HG03565 (cell line): ENCODE data around the gene CSNK2B.

Experiments
- ATAC-seq: cut with Tn5 transposase; IDR thresholded peaks from one replicate; pipeline ENCODE4 v1.9.1; 2021; ENCODE audit warnings: mild to moderate bottlenecking, moderate library complexity; ENCODE audit not compliant: unreplicated experiment

CSNK2B gene

DNA sequence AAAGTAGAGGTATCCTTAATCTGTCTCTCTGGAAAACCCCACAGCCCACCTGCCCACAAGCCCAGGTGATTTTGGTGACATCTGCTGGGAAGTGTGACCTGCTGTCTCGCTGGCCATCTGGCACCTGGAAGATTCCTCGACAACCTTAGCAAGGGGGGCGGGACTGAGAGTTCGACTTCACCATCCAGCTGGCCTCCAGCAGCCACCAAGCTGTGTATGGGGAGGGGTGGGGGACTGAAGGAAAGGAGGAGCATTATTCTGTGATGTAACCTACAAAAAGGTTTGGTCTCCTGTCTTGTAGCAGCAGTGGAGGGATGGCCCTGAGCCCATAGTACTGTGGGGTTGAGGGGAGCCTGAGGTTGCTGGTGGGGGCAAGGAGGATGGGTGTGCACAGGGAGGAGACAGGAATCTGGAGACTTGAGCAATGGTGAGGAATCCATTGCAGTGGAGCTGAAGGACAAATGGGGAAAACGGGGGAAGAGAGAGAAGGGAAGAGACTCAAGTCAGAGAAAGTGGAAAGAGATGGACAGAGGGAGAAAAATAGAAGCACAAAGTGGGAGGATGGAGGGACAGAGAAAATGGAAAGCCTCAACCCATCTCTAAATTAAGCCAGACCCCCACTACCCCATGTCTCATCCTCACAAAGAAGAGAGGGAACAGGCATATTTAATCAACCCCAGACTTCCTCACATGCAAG, 44.8 kb downstream of the CSNK2B start:
- ATAC-seq: no peak

DNA sequence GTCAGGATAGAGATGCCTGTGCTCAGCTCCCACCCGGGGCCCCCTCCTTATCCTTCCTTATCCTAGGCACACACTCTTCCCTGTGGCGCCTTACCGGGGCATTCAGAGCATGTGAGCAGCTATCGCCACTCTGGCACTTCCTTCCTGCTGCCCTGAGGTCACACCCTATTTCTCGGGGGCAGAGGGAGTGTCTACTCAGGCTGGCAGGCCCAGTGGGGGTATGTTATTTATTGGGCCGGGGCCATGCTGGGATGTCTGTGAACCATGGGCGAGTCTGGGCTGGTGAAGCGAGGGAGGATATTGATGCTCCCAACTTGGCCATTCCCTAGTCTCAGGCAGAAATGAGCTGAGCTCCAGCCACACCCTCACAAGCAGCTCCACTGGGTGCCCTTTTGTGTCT, 45.4 kb downstream of the CSNK2B start:
- ATAC-seq: no peak

DNA sequence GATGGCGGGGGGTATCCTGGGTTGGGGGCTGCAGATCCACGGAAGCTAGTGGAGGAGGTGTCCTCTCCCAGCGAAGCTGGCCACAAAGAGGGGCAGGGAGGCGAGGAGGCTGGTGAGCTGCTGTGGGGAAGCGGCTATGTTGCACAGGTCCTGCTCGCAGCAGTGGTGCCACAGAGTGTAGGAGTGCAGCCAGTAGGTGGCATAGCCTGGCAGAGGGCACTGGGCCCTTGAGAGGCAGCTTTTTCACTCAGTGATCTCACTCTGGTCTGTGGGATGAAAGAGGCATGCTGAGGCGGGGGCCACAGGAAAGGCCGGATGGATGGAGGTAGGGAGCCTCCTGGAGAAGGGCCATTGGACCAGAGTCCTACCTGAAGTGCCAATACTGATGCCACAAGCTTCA, 46.4 kb downstream of the CSNK2B start:
- ATAC-seq: no peak

DNA sequence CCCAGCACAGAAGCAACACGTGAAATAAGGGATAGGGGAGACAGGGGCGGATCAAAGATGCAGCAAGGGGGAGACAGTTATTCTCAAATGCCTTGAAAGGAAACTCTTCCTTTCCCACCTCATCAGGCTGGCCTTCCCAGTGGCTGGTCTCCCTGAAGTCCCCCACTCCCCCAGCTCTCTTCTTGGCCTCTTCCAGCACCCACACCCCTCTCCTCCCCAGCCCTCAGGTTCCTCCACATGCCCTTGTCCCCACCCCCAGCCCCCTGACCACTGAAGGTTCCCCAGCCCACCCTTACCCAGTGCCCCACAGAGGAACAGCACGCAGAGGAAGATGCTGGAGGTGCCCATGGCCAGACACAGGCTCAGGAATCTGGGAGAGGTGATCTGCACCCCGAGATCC, 47.6 kb downstream of the CSNK2B start:
- no peak for ATAC-seq

DNA sequence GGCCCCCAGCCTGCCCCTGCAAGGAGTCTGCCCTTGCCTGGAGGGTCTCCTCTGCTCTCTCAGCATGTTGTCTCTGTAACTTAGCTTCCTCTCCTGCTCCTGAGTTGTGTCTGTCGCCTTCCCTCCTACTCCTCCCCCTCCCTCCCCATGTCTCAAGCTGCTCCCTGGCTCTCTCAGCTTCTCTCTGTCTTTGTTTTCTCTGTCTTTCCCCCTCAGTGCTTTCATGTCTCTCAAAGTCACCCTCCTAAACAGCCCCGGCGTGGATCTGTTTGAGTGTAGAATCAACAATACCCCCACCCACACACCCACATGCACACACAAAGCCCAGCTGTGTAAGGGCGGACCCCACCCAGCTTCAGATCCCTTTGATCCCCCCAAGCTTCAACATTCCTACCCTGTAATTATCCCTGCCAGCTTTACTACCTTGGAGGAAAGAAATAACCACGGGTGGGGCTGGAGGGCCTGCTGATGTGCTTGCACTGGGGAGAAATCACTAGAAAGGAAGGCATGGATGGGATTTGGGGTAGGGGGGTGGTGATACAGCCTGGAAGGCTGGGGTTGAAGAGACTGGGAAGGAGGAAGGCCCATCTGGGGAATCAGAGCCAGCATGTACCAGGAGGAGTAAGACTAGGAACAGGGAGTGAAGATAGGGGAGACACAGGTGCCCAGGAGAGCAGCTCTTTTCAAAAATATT, 48.3 kb downstream of the CSNK2B start:
- no peak for ATAC-seq

DNA sequence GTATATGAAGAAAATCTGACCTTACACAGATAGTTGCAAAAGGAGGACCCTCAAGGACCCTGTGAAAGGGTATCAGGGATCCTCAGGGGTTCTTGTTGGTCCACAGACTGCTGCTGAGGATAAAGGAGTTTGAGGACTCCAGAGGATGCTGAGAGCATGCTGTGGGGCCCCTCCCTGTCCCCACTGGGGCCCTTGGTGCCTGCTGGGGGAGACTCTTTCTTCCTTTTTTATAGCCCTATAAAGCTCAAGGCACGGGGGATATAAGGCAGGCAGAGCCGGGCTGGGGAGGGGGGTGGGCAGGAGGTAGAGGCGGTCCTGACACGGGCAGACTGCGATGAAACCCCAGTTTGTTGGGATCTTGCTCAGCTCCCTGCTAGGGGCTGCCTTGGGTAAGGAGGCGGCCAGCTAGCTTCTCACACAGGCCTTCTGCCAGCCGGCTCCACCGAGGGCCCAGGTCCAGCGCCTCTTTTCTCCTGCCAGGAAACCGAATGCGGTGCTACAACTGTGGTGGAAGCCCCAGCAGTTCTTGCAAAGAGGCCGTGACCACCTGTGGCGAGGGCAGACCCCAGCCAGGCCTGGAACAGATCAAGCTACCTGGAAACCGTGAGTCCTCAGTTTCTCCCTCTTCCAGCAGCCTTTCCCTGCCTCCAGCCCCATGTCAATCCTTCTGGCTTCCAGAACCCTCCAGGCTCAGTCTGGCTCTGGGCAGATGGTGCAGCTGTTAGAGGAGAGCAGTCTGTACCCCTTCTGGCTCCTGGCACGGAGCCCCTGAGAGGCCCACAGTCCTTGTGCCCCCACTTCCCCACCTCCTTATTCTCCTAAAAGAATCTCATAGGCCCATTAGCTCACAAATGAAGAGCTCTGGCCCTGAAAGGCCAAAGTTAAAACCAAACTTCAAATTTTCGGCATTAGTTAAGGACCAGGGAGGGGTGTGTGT, 49.4 kb downstream of the CSNK2B start, which contains the start of gene LY6G6D:
TSS of gene LY6G6D (plus strand) at position 327 of the 937 bp plus-strand sequence. CDS start at position 335, 8 bp downstream.
- ATAC-seq: no peak

DNA sequence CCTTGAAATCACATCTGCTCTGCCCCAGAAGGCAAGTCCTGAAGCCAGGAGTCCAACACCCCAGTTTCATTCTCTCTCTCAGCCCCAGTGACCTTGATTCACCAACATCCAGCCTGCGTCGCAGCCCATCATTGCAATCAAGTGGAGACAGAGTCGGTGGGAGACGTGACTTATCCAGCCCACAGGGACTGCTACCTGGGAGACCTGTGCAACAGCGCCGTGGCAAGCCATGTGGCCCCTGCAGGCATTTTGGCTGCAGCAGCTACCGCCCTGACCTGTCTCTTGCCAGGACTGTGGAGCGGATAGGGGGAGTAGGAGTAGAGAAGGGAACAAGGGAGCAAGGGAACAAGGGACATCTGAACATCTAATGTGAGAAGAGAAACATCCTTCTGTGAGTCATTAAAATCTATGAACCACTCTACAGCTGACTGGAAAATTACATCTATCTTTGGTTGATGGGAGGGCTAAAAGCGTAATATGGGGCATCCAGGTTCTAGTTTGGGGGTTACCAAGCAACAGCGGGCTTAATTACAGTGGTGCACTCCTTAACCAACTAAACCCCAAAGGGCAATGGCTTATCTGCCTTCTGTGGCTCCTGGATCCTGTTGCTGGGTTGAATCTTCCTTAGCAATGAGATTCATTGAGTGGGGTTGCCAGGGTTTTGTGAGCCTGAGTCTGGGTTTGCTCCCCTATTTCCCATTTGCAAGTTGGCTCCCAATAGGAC, 51.8 kb downstream of the CSNK2B start:
- no peak for ATAC-seq

DNA sequence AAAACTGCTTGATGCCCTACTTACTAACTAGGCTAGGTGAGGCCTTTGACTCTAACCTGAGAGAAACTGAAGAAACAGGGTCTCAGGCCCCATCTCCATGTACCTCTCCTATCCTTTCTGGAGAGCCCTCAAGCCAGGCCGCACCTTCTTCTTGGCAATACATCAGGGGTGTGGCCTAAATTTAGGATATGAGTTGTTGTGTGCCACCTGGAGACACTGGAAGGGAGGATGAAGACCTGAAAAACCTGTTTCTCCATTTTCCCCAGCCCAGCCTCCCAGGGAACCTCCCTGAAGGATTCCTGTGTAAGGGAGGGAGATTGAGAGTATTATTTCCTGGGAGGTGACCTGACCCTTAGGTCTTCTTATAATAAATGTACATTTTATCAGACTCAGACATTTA, 52.4 kb downstream of the CSNK2B start:
- ATAC-seq: no peak

DNA sequence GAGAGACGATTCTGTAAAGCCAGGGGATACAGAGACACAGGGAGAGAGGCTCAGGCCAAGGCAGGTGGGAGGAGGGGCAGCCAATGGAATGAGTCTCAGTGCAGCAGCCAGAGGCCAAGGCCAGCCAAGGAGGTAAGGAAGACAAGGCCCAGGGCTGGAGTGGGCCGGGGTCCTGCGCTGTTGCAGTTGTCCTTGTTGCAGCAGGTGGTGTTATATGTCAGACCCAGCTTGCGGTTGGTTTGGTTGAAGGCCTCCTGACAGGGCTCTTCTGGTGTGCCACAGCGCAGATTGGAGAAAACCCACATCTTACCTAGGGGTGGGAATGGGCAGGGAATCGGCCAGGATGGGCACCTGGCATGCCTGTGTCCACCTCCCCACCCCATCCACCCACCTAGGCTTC, 53.1 kb downstream of the CSNK2B start:
- no peak for ATAC-seq
